Activated CD4-positive, alpha-beta T cell treated with anti-CD3 and anti-CD28 coated beads for 36 hours (primary cell): ENCODE measurements around the gene NFASC. TPM values are rescaled to one million over a fixed set of nuclear protein-coding genes. Genes with fewer than 3 reads are reported as not detected.

Source experiments
- ATAC-seq: fragments of 200-7000 bp; cut with Tn5 transposase; one replicate; pipeline ENCODE4 v1.10.0; 2021; ENCODE audit warnings: mild to moderate bottlenecking, moderate library complexity
- CTCF ChIA-PET: fragments of 350-600 bp; sonication (Branson Sonifier 250); formaldehyde crosslinking; loops from one replicate; lab custom pipeline; 2021; ENCODE audit warnings: antibody characterized with exemption; lab: Charles Lee
- POLR2A ChIA-PET: fragments of 350-600 bp; sonication (Branson Sonifier 250); formaldehyde crosslinking; loops from one replicate; lab custom pipeline; 2021; ENCODE audit warnings: antibody characterized with exemption, inconsistent platforms; lab: Charles Lee
- DNase-seq: peaks from one replicate; pipeline ENCODE4 v3.0.0-alpha.2; 2020
- H3K27ac Mint-ChIP-seq: one replicate; pipeline ENCODE4 v1.8.0; 2021; ENCODE audit warnings: mixed read lengths
- H3K27me3 Mint-ChIP-seq: one replicate; pipeline ENCODE4 v1.8.0; 2021; ENCODE audit warnings: mixed read lengths
- H3K36me3 Mint-ChIP-seq: one replicate; pipeline ENCODE4 v1.8.0; 2021; ENCODE audit warnings: low read depth, mixed read lengths
- H3K4me1 Mint-ChIP-seq: one replicate; pipeline ENCODE4 v1.8.0; 2021; ENCODE audit warnings: mixed read lengths
- H3K4me3 Mint-ChIP-seq: one replicate; pipeline ENCODE4 v1.8.0; 2021; ENCODE audit warnings: mild to moderate bottlenecking, moderate library complexity, mixed read lengths
- H3K9me3 Mint-ChIP-seq: one replicate; pipeline ENCODE4 v1.8.0; 2021; ENCODE audit warnings: low read depth, mixed read lengths
- intact Hi-C, 2 experiments: fragments of 100-400 bp; cut with DNase I in 1 of 2; cut with micrococcal nuclease in 1 of 2; formaldehyde crosslinking; loops; one replicate each; pipeline versions ENCODE4 v1.14.2 to v1.15.1; 2022 to 2024; cut with DNase I, micrococcal nuclease
- total RNA-seq, 2 experiments: library from RNA; stranded (reverse); gene quantifications; one replicate each; pipeline ENCODE4 v1.2.3, GENCODE V29; 2021

NFASC gene
- total RNA-seq, 2 experiments from 2014 or later = 0.33 to 0.48 TPM

DNA sequence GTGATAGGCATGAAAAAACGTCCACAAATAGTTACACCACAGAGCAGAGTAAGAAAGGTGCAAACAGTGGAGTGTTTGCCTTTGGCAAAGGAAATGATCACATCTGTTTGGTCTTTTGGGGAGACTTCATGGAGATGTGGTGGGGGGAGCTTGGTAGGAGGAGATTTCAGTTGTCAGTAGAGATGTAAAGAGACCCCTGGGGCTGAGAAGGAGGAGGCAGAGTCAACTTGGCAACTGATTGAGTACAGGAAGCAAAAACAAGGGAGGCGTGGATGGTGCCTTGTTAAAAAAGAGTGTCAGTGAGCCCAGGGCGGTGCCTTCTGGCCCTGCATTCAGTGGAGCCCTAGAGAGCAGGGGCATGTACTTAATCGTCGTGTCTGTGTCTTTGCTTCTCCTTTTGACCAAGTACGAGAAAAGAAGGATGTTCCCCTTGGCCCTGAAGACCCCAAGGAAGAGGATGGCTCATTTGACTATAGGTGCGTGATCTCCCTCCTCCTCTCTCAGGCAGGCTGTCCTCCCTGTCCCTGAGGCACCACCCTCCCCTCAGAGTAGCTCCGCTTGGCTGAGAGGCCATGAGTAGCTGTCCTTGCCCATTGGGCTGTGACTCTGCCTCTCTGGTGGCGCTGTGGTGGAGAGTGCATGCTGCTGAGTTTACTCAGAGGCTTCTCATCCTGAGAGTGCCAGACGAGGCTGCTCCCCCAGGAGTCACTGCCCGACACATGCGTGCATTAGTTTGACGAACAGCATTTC is 141.9 kb downstream of the NFASC start:
- Mint-ChIP-seq H3K4me1 (no peaks in the 10 kb centered on the region), H3K27me3 (no peaks in the 10 kb centered on the region), H3K4me3 (no peak overlapping the region), H3K27ac (no peak overlapping the region), H3K9me3 (no peaks in the 10 kb centered on the region), H3K36me3 (no peaks in the 10 kb centered on the region)
- ChIA-PET POLR2A (no interaction called here), CTCF (interaction anchor here (0.7 to 1.7 kb wide), 2 partner anchors 23 to 266 kb away, joined by 3 read pairs; no protein-coding TSS in a partner anchor)
- no peak for DNase-seq
- intact Hi-C loops = no loop called here
- ATAC-seq = no peak

GRCh38 chr1:205013683-205014367 is 143.2 kb downstream of the NFASC start:
- ATAC-seq = no peak
- intact Hi-C loops = no loop called here
- Mint-ChIP-seq H3K4me3 (no peak overlapping the region), H3K36me3 (no peaks in the 10 kb centered on the region), H3K27me3 (no peaks in the 10 kb centered on the region), H3K4me1 (no peaks in the 10 kb centered on the region), H3K9me3 (no peaks in the 10 kb centered on the region), H3K27ac (no peak overlapping the region)
- ChIA-PET CTCF (interaction anchor here (1.7 kb wide), 1 partner anchor 24 kb away, joined by 3 read pairs; no protein-coding TSS in a partner anchor), POLR2A (no interaction called here)
- no peak for DNase-seq

GRCh38 chr1:205014783-205015182 is 144.1 kb downstream of the NFASC start:
- no peak overlapping the region for H3K27ac Mint-ChIP-seq
- CTCF ChIA-PET = no interaction called here
- intact Hi-C loops = no loop called here
- no peaks in the 10 kb centered on the region for H3K4me1 Mint-ChIP-seq
- POLR2A ChIA-PET = no interaction called here
- ATAC-seq (no peak), DNase-seq (no peak)
- H3K4me3 Mint-ChIP-seq = no peak overlapping the region
- no peaks in the 10 kb centered on the region for H3K9me3 Mint-ChIP-seq
- H3K36me3 Mint-ChIP-seq = no peaks in the 10 kb centered on the region
- H3K27me3 Mint-ChIP-seq = no peaks in the 10 kb centered on the region

DNA sequence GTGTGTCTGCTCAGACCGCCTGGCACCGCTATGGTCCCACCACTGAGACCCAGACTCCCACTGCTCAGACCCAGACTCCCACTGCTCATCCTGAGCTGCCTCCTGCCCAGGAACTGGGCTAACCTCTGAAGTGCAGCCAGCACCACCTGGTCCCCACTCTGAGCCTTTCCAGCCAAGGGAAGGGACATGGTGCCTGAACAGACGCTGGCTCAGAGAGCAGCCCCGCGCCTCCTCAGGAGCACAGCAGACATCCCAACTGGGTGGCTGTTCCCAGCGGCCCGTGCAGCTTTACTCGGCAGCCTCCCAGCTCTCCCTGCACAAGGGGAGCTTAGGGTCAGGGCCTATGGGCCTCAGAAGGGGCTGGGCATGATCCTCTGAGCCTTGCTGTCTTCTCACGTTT is 144.6 kb downstream of the NFASC start:
- ChIA-PET POLR2A (no interaction called here), CTCF (no interaction called here)
- DNase-seq (no peak), ATAC-seq (no peak)
- H3K27ac Mint-ChIP-seq = no peak overlapping the region
- H3K4me1 Mint-ChIP-seq = no peaks in the 10 kb centered on the region
- no peaks in the 10 kb centered on the region for H3K27me3 Mint-ChIP-seq
- no peaks in the 10 kb centered on the region for H3K9me3 Mint-ChIP-seq
- H3K4me3 Mint-ChIP-seq = no peak overlapping the region
- intact Hi-C loops = no loop called here
- no peaks in the 10 kb centered on the region for H3K36me3 Mint-ChIP-seq

GRCh38 chr1:205016075-205016474 is 145.4 kb downstream of the NFASC start:
- ChIA-PET POLR2A (no interaction called here), CTCF (no interaction called here)
- no peak for ATAC-seq
- Mint-ChIP-seq H3K27me3 (no peaks in the 10 kb centered on the region), H3K36me3 (no peaks in the 10 kb centered on the region), H3K4me3 (no peak overlapping the region), H3K27ac (no peak overlapping the region), H3K9me3 (no peaks in the 10 kb centered on the region), H3K4me1 (no peaks in the 10 kb centered on the region)
- intact Hi-C loops = no loop called here
- no peak for DNase-seq

DNA sequence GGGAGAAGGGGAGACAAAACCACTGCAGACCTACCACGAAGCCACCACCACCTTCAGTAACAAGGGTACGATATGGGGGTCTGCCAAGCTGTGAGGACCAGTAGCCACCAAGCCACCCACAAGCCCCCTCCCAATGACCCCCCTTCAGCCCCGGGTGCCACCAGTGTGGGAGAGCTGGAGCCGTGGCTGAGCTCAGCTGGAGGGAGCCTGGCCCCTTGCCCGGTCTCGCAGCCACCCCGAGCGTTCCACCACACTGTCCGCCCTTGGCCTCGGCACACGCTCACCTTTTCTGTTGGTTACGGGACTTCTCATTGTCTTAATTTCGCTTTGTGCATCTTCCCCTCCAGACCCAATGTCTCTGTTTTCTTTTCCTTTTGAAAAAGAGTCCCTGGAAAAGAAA is 145.9 kb downstream of the NFASC start:
- intact Hi-C loops = no loop called here
- Mint-ChIP-seq H3K36me3 (no peaks in the 10 kb centered on the region), H3K27ac (no peak overlapping the region), H3K4me3 (no peak overlapping the region), H3K4me1 (no peaks in the 10 kb centered on the region), H3K27me3 (no peaks in the 10 kb centered on the region), H3K9me3 (no peaks in the 10 kb centered on the region)
- CTCF ChIA-PET = no interaction called here
- POLR2A ChIA-PET = no interaction called here
- ATAC-seq = no peak
- DNase-seq = no peak

DNA sequence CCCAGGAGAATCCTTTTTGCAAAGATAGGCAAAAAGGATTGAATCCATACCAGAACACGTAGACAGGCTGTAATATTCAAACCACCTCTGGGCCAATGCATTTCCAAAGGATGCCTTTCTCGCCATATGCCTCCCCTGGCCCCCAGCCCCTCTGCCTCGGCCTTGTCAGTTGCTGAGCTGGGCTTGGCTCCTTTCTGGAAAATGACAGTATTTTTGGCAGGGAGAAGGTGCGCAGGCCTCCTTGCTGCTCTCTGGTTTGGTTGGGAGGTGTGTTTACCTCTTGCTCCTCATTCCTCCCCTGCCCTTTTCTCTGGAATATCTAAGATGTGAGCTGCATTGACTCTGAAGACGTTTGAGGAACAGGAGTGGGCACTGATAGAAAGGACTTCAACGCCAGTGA is 146.3 kb downstream of the NFASC start:
- intact Hi-C loops = no loop called here
- no peak for DNase-seq
- Mint-ChIP-seq H3K36me3 (no peaks in the 10 kb centered on the region), H3K4me3 (no peak overlapping the region), H3K9me3 (no peaks in the 10 kb centered on the region), H3K4me1 (no peaks in the 10 kb centered on the region), H3K27ac (no peak overlapping the region), H3K27me3 (no peaks in the 10 kb centered on the region)
- ChIA-PET POLR2A (no interaction called here), CTCF (interaction anchor here (1.0 kb wide), 1 partner anchor 12 kb away, joined by 5 read pairs; no protein-coding TSS in a partner anchor)
- ATAC-seq = no peak

DNA sequence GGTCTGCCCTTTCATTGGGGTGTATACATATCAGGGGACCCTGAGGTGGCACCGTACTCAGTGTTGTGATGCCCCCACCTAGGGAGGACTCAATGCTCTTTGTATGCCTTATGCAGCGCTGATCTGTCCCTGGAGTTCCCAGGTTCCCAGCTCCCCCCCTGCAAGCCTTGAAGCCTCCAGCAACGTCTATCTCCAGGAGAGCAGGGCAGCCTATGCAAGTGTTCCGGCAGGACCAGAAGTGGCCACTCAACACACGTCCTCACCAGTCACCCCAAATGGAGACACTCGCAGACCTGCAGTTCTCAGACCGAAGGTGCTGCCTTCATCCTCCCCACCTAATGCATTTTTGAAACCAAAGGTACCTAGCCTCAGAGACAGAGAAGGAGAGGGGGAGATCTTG is 147.1 kb downstream of the NFASC start:
- peaks cover 2% of the 10 kb centered on the region for H3K27me3 Mint-ChIP-seq
- H3K36me3 Mint-ChIP-seq = no peaks in the 10 kb centered on the region
- H3K27ac Mint-ChIP-seq = no peak overlapping the region
- intact Hi-C loops = no loop called here
- H3K4me3 Mint-ChIP-seq = no peak overlapping the region
- H3K9me3 Mint-ChIP-seq = no peaks in the 10 kb centered on the region
- H3K4me1 Mint-ChIP-seq = no peaks in the 10 kb centered on the region
- no peak for DNase-seq
- POLR2A ChIA-PET = no interaction called here
- CTCF ChIA-PET = interaction anchor here (1.0 kb wide), 1 partner anchor 11 kb away, joined by 5 read pairs; no protein-coding TSS in a partner anchor
- ATAC-seq = no peak

DNA sequence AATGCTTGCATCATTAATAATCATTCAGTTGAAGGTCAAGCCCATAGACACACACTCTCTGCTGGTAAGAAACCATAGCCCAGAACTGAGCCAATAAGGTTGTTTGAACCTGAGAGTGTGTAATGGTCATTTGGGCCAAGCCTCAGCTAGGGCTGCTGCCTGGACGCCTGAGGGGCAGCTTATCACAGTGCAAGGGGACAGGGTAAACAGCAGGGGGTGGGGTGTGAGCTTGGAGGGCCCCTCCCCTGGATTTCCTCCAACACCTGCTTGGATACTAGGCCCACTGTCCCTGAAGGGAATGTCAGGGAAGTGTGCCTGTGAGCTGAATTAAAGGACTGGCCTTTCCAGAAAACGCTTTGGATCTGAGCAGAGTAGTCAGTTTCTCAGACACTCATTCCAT is 147.7 kb downstream of the NFASC start:
- CTCF ChIA-PET = interaction anchor here (0.5 kb wide), 1 partner anchor 513 kb away, joined by 3 read pairs; no protein-coding TSS in a partner anchor
- H3K27ac Mint-ChIP-seq = no peak overlapping the region
- intact Hi-C loops = no loop called here
- POLR2A ChIA-PET = no interaction called here
- no peak for DNase-seq
- no peaks in the 10 kb centered on the region for H3K36me3 Mint-ChIP-seq
- H3K27me3 Mint-ChIP-seq = peaks cover 2% of the 10 kb centered on the region
- no peak for ATAC-seq
- no peaks in the 10 kb centered on the region for H3K9me3 Mint-ChIP-seq
- no peaks in the 10 kb centered on the region for H3K4me1 Mint-ChIP-seq
- no peak overlapping the region for H3K4me3 Mint-ChIP-seq

GRCh38 chr1:205020466-205020865 is 149.8 kb downstream of the NFASC start:
- DNase-seq = no peak
- intact Hi-C loops = no loop called here
- CTCF ChIA-PET = interaction anchor here (1.2 kb wide), 1 partner anchor 35 kb away, joined by 4 read pairs; no protein-coding TSS in a partner anchor
- no peak overlapping the region for H3K27ac Mint-ChIP-seq
- H3K4me3 Mint-ChIP-seq = no peak overlapping the region
- peaks cover 2% of the 10 kb centered on the region for H3K27me3 Mint-ChIP-seq
- no peaks in the 10 kb centered on the region for H3K9me3 Mint-ChIP-seq
- ATAC-seq = no peak
- POLR2A ChIA-PET = no interaction called here
- H3K4me1 Mint-ChIP-seq = no peaks in the 10 kb centered on the region
- H3K36me3 Mint-ChIP-seq = no peaks in the 10 kb centered on the region

- DNase-seq = no peak
- Mint-ChIP-seq H3K4me1 (no peaks in the 10 kb centered on the region), H3K36me3 (no peaks in the 10 kb centered on the region), H3K4me3 (no peak overlapping the region), H3K27ac (no peak overlapping the region), H3K9me3 (no peaks in the 10 kb centered on the region), H3K27me3 (peaks cover 2% of the 10 kb centered on the region)
- ChIA-PET CTCF (no interaction called here), POLR2A (no interaction called here)
- no peak for ATAC-seq
- intact Hi-C loops = no loop called here
These were observed 154.0 kb downstream of the NFASC start for GRCh38 chr1:205024679-205025078.

DNA sequence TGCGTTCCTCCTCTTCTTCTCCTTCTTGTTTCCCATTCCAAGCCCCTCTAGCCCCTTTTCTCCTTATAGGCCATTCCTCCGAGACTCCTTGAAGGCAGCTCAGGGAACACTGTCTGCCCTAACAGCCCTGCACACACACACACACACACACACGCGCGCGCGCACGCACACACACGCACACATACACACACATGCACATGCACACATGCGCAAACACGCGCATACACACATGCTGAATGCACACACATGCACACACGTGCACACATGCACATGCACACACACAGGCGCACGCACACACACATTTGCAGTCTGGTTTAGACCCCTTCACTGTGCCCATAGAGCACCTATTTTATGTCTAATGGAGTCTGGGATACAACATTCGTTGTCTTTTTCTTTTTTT is 154.6 kb downstream of the NFASC start:
- POLR2A ChIA-PET = no interaction called here
- no peak overlapping the region for H3K4me3 Mint-ChIP-seq
- intact Hi-C loops = no loop called here
- H3K27me3 Mint-ChIP-seq = peaks cover 2% of the 10 kb centered on the region
- ATAC-seq (no peak), DNase-seq (no peak)
- H3K9me3 Mint-ChIP-seq = no peaks in the 10 kb centered on the region
- CTCF ChIA-PET = no interaction called here
- H3K36me3 Mint-ChIP-seq = no peaks in the 10 kb centered on the region
- no peak overlapping the region for H3K27ac Mint-ChIP-seq
- H3K4me1 Mint-ChIP-seq = no peaks in the 10 kb centered on the region
